Peyer's patch (tissue), 4 donors: ENCODE measurements around the gene TNFRSF13B. TPM values are rescaled to one million over a fixed set of nuclear protein-coding genes. Genes with fewer than 3 reads are reported as not detected.
A peak's percentile ranks its signal among the peaks of the same experiment; 100 is the strongest.

ENCODE experiments used
- DNase-seq, 3 donors: peaks; one replicate each; pipeline ENCODE4 v3.0.0-alpha.2; 2017 to 2019
- H3K27ac ChIP-seq, 4 donors: fragments of 200-600 bp; sonication (generic); one replicate each; pipeline ENCODE4 v1.5.1; 2016 to 2019
- H3K27me3 ChIP-seq, 2 donors: fragments of 200-600 bp; sonication (generic); one replicate each; pipeline ENCODE4 v1.5.1; 2019
- H3K36me3 ChIP-seq, 3 donors: fragments of 200-600 bp; sonication (generic); one replicate each; pipeline ENCODE4 v1.5.1; 2016 to 2019
- H3K4me1 ChIP-seq, 4 donors: fragments of 200-600 bp; sonication (generic); one replicate each; pipeline ENCODE4 v1.5.1; 2016 to 2019
- H3K4me3 ChIP-seq, 4 donors: fragments of 200-600 bp; sonication (generic); 1 replicate in 3 of 4; 2 replicates in 1 of 4; pipeline ENCODE4 v1.5.1; 2016 to 2019; ENCODE audit warnings: mild to moderate bottlenecking in 1 of 4
- H3K9me3 ChIP-seq, 4 donors: fragments of 200-600 bp; sonication (generic); one replicate each; pipeline ENCODE4 v1.5.1; 2016 to 2019; ENCODE audit warnings: mild to moderate bottlenecking in 1 of 4
- CTCF ChIP-seq, 6 experiments: fragments of 450-650 bp in 4 of 6; fragments of 200-600 bp in 2 of 6; sonication (generic) in 1 of 6; IDR thresholded peaks; one replicate each; pipeline ENCODE4 v1.5.1; 2017 to 2019; ENCODE audit warnings: antibody characterized with exemption in 6 of 6, mild to moderate bottlenecking in 3 of 6, moderate library complexity in 1 of 6
- POLR2A ChIP-seq, 2 donors: fragments of 450-650 bp; IDR thresholded peaks; one replicate each; pipeline ENCODE4 v1.5.1; 2017; ENCODE audit warnings: antibody characterized with exemption in 2 of 2, mild to moderate bottlenecking in 2 of 2, moderate library complexity in 2 of 2
- total RNA-seq, 4 donors: library from RNA; depleted of rRNA; stranded (reverse); fragments of >200 nt; gene quantifications; one replicate each; pipeline ENCODE4 v1.1.0, GENCODE V29; 2016

Gene TNFRSF13B
- total RNA-seq, 4 donors from 2014 or later, result 3.2 to 86.6 TPM; not detected in 2

- TF ChIP-seq CTCF (IDR thresholded peaks at IDR 0.05) (no peak), POLR2A (IDR thresholded peaks at IDR 0.05) (no peak)
- no peaks in the 10 kb centered on the region for H3K36me3 ChIP-seq
- H3K27ac ChIP-seq, result no peak overlapping the region
- no peaks in the 10 kb centered on the region for H3K27me3 ChIP-seq
- H3K9me3 ChIP-seq, result no peaks in the 10 kb centered on the region
- no peaks in the 10 kb centered on the region for H3K4me1 ChIP-seq
- DNase-seq, result peak in 2 of 3 donors; percentile 12 to 37
- no peak overlapping the region for H3K4me3 ChIP-seq
Measured at GRCh38 chr17:16943541-16944333, 28.2 kb downstream of the TNFRSF13B start.

GRCh38 chr17:16943032-16943352 lies 28.9 kb downstream of the TNFRSF13B start:
- H3K27me3 ChIP-seq, result no peaks in the 10 kb centered on the region
- no peaks in the 10 kb centered on the region for H3K36me3 ChIP-seq
- no peaks in the 10 kb centered on the region for H3K4me1 ChIP-seq
- no peak overlapping the region for H3K4me3 ChIP-seq
- H3K27ac ChIP-seq, result no peak overlapping the region
- no peaks in the 10 kb centered on the region for H3K9me3 ChIP-seq
- TF ChIP-seq POLR2A (IDR thresholded peaks at IDR 0.05), result no peak
- no peak for TF ChIP-seq CTCF (IDR thresholded peaks at IDR 0.05)
- DNase-seq, result peak in 1 of 3 donors; percentile 9

GRCh38 chr17:16942141-16943031 lies 29.5 kb downstream of the TNFRSF13B start:
- Histone ChIP-seq H3K27me3 (no peaks in the 10 kb centered on the region), H3K36me3 (no peaks in the 10 kb centered on the region), H3K27ac (no peak overlapping the region), H3K4me3 (no peak overlapping the region), H3K9me3 (no peaks in the 10 kb centered on the region), H3K4me1 (no peaks in the 10 kb centered on the region)
- DNase-seq, result peak in 1 of 3 donors; percentile 40
- TF ChIP-seq CTCF (IDR thresholded peaks at IDR 0.05) (no peak), POLR2A (IDR thresholded peaks at IDR 0.05) (no peak)

GRCh38 chr17:16941072-16942036 lies 30.6 kb downstream of the TNFRSF13B start:
- H3K4me3 ChIP-seq, result no peak overlapping the region
- H3K9me3 ChIP-seq, result no peaks in the 10 kb centered on the region
- no peaks in the 10 kb centered on the region for H3K4me1 ChIP-seq
- DNase-seq, result peak in 1 of 3 donors; percentile 33
- no peak for TF ChIP-seq POLR2A (IDR thresholded peaks at IDR 0.05)
- TF ChIP-seq CTCF (IDR thresholded peaks at IDR 0.05), result no peak
- H3K27ac ChIP-seq, result no peak overlapping the region
- H3K27me3 ChIP-seq, result no peaks in the 10 kb centered on the region
- no peaks in the 10 kb centered on the region for H3K36me3 ChIP-seq
